Measurements from ENCODE around the gene LHCGR.

The LHCGR gene

DNA sequence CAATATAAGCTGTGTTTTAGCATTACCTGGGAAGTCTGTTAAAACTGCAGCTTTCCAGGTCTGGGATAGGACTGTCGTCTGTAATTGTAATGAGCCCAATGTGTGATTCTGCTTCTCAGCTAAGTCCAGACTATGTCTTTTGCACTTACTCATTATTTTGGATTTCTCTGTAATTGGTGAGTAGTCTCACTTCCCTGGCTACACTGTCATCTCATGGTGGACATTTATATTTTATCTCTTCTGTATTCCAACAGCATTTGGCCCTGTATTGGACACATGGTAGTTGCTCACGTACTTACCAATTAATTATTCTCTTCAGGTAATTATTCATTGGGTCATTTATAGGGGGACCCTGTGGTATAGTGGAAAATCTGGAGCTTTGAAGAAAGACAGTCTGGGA is 28.0 kb downstream of the LHCGR start:
- TF ChIP-seq GATA3 (IDR thresholded peaks at IDR 0.05; ENCODE audit: low read depth, low read length) (no peak), GATA2 (IDR thresholded peaks at IDR 0.05; ENCODE audit: low read depth, low read length) (no peak)

DNA sequence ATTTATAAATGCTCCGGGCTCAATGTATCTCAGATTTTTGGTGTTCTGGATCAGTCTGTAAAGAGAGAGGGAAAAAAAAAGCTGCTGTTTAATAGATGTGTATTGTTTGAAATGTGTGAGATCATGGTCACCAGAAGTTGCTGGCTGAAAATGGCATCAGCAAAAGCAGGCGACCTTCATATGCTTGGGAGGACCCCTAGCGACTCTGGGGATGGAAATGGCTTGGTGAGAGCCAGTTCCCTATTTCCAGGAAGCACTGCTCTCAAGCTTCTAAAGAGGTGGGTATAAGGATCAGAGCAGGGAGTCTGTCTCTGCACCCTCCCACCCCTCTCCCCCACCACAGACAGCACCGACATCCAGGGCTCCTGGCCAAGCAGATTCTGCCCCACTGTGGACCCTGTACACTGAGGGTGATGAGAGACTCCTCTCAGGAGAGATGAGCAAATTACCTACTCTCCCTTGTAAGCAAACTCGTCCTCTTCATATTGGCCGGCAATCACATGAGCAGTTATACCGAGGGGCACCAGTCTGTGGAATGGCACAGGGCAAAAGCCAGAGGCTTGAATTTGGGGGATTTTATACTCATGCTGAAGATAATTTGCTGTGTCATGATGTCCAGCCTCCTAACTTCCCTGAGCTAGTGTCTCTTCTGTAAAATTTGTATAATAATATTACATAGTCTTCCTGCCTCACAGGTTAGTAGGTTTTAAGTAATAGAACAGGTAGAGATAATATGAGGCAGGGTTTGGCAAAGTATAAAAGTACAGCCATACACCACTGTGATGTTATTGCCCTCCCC is 29.6 kb downstream of the LHCGR start:
- TF ChIP-seq GATA3 (IDR thresholded peaks at IDR 0.05; ENCODE audit: low read depth, low read length), result no peak
- no peak for TF ChIP-seq GATA2 (IDR thresholded peaks at IDR 0.05; ENCODE audit: low read depth, low read length)

DNA sequence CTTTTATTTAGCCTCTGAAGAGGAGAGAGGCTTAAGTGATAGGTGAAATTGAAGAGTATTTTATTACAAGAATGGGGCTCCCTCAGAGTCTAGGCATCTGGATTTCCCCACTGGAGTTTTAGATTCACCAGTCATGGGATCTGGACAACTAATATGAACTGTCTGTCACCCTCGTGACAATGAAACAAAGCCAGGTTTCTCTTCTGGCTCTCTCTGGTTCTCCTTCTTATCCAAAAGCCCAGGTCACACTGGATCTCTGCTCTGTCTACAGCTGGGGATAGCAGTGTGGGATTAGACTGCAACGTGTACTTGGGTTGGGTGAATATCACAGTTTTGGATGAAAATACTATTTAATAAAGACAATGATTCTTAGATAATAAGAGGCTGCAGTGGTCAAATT is 31.2 kb downstream of the LHCGR start:
- TF ChIP-seq GATA3 (IDR thresholded peaks at IDR 0.05; ENCODE audit: low read depth, low read length), result no peak
- no peak for TF ChIP-seq GATA2 (IDR thresholded peaks at IDR 0.05; ENCODE audit: low read depth, low read length)

DNA sequence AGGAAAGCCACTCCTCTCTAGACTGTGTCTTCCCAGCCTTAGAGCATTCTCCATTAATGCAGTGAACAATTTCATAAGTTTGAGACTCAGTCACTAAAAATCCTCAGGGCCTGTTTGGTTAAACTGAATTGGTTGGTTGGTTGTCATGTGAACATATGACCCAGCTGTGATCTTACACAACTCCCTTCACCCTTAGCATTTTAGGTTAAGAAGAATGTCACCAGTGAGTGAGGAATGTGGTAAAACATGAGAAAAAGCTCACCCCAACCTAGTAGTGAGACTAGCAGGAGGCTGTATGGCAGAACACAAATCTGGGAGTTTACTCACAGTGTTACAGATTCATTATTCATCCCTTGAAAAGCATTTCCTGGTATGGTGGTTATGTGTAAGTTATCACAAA is 32.4 kb downstream of the LHCGR start:
- no peak for TF ChIP-seq GATA3 (IDR thresholded peaks at IDR 0.05; ENCODE audit: low read depth, low read length)
- TF ChIP-seq GATA2 (IDR thresholded peaks at IDR 0.05; ENCODE audit: low read depth, low read length), result no peak

DNA sequence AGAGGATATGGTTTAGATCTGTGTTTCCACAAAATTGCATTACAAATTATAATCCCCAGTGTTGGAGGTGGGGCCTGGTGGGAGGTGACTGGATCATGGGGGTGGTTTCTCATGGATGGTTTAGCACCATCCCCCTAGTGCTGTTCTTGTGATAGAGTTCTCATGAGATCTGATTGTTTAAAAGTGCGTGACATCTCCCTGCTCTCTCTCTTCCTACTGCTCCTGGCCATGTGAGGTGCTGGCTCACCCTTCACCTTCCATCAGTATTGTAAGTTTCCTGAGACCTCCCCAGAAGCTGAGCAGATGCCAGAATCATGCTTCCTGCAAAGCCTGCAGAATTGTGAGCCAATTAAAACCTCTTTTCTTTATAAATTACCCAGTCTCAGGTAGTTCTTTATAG is 33.1 kb downstream of the LHCGR start:
- TF ChIP-seq GATA2 (IDR thresholded peaks at IDR 0.05; ENCODE audit: low read depth, low read length) (no peak), GATA3 (IDR thresholded peaks at IDR 0.05; ENCODE audit: low read depth, low read length) (no peak)

DNA sequence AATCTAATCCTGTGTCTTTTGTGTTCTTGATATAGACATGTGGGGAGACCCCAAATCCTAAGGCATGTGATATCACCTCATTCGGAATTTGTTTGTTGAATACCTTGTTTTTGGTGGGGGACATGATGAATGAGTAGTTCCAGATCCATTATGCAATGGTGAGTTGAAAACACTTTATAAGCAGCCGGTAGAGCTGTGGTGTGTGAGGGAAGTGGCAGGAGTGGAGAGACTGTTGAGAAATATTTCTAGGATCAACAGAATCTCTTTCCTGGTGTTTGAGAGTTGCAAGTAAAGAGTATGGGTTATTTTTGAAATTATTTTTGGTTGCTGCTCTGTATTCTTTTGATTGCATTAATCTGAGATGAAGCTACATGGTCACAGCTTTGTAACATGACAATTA is 34.4 kb downstream of the LHCGR start:
- no peak for TF ChIP-seq GATA2 (IDR thresholded peaks at IDR 0.05; ENCODE audit: low read depth, low read length)

DNA sequence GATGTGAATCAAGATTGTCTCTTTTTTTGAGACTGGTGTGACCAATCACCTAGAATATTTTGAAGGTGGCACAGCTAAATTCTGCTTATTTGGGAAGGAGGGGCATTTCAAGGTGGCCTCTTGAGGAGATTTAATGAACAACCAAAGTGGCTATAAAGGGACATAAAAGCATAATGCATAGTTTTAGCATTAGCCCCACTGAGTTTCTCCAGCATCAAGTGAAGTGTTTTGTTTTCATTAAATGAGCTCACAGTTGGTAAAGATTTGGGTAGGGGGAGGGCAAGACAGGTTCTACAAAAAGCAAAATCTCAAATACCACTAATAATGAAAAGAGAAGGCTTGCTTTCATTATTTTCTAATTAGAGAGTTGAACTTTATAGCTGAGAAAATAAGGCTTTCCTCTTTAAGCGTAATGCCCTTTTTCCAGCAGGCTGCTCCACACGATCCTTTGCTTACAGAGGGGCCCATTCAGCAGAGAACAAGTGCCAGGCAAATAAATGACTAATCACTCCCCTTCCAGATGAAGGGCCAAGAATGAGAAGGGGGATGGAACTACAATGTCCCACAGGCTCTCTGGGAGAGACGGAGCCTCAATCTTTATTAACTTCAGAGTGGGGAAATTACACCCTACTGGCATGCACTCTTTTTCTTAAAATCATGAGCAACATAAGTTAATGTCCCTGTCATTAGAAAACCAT is 35.9 kb downstream of the LHCGR start:
- TF ChIP-seq GATA3 (IDR thresholded peaks at IDR 0.05; ENCODE audit: low read depth, low read length), result no peak

DNA sequence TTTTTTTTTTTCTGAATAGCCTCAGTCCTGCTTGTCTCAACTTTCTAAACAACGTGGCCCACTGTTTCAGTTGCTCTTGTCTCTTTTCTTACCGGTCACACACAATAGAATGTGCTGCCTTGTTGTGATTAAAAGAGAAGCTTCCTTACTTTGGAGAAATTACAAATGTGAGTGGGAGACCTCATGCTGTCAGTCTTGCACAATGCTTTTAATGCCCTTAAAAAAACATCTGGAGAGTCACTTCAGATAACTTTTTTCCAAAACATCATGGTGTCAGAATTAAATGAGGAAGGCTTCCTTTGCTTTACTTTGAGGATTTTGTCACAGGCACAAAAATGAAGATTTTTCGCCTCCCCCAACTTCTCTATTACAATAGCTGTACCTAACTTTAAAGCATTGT is 37.7 kb downstream of the LHCGR start:
- no peak for TF ChIP-seq GATA3 (IDR thresholded peaks at IDR 0.05; ENCODE audit: low read depth, low read length)
- no peak for TF ChIP-seq GATA2 (IDR thresholded peaks at IDR 0.05; ENCODE audit: low read depth, low read length)

DNA sequence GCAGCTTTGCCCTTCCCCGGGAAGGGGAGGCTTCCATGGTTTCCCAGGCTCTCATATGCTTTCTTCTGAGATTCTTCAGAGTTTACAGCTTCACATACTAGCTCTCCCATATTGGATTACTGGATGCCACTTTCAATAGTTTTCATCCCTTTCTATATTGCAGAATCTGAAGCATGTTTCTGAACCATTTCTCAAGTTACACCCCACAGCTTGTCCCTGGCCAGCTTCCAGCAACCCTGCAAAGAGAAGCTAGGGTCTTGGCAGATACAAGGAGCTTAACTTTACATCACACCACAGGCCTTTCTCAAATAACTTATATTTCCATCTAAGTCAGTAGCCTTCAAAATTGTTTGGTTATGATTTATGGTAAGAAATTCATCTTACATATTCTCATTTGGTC is 39.6 kb downstream of the LHCGR start:
- no peak for TF ChIP-seq GATA3 (IDR thresholded peaks at IDR 0.05; ENCODE audit: low read depth, low read length)
- no peak for TF ChIP-seq GATA2 (IDR thresholded peaks at IDR 0.05; ENCODE audit: low read depth, low read length)

DNA sequence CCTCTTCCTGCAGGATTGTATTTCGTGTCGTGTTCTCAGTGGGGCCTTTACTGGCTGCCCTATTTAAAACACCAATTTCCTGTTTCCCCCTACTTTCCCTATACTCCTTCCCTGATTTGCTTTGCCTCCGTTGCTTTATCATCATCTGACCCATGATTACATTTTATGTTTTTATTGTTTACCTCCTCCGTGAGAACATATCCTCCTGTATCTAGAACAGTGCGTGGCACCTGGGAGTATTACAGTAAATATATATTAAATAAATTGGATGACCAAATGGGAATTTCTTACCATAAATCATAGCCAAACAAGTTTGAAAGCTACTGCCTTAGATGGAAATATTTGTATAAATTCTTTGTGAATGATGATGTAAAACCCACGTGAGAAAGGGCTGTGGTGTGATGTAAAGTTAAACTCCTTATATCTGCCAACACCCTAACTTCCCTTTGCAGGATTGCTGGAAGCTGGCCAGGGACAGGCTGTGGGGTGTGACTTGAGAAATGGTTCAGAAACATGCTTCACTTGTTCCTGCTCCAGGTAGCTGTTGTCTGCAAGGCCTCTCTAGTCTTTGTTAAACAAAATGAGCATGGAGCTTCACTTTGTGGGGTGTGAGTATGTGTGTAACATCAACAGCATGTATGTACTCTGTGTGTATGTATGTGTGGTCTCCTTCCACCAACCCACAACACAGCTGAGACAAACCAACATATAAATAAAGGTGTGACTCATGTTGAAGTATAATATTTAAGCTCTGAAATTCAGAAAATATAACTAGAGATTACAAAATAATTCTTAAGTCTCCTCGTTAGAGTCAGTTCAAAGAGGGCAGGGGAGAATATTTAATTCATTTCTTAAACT is 40.3 kb downstream of the LHCGR start:
- TF ChIP-seq GATA2 (IDR thresholded peaks at IDR 0.05; ENCODE audit: low read depth, low read length), result no peak

DNA sequence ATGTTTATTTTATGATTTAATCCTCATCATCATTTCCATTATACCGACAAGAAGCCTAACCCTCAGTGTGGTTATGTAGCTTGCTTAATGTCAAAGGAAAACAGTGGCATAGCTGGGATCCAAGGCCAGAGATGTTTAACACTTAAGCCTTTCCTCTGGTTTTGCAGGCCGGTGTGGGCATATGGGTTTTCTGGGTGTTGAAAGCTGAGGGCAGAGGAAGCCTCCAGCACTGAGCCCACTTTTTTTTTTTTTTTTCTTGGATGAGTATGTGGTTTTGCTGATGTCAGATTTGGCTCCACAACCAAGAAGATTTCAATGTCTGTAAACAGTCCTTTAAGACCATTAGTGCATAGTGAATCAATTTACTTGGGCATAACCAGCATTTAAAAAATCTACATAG is 41.3 kb downstream of the LHCGR start:
- TF ChIP-seq GATA3 (IDR thresholded peaks at IDR 0.05; ENCODE audit: low read depth, low read length) (no peak), GATA2 (IDR thresholded peaks at IDR 0.05; ENCODE audit: low read depth, low read length) (no peak)

DNA sequence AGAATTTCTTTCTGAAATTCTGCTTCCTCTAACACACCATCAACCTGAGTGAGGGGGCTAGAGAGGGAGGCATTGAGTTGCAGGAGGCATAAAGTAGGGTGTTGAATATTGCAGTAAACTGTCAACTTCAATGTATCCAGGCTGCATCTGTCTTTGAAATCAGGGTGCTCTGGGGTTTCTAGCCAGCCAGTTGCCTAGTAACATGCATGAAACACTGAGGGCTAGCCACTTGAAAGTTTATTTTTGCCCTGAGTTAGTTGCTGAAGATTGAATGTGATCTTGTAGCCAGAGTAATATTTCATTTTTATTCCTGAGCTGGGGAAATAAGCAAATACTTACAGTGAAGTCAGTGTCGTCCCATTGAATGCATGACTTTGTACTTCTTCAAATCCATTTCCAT is 41.9 kb downstream of the LHCGR start:
- TF ChIP-seq GATA2 (IDR thresholded peaks at IDR 0.05; ENCODE audit: low read depth, low read length) (no peak), GATA3 (IDR thresholded peaks at IDR 0.05; ENCODE audit: low read depth, low read length) (no peak)

DNA sequence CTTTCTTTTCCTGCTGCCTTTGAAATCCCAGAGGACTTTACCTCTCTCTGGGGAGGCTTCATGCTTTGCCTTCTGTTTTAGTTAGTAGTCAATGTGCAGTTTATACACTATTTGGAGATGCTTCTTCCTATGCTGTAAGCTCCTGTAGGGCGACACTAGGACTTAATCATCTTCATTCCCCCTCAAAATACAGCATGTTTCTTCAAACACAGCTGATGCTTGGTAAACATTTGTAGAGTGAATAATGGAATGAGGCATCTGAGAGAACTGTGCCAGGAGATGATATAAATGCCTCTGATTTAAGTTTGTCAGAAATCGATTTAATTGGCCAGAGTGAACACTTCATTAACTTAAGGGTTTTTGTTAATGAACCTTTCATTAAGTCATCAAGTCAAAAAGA is 43.4 kb downstream of the LHCGR start:
- no peak for TF ChIP-seq GATA3 (IDR thresholded peaks at IDR 0.05; ENCODE audit: low read depth, low read length)
- no peak for TF ChIP-seq GATA2 (IDR thresholded peaks at IDR 0.05; ENCODE audit: low read depth, low read length)

DNA sequence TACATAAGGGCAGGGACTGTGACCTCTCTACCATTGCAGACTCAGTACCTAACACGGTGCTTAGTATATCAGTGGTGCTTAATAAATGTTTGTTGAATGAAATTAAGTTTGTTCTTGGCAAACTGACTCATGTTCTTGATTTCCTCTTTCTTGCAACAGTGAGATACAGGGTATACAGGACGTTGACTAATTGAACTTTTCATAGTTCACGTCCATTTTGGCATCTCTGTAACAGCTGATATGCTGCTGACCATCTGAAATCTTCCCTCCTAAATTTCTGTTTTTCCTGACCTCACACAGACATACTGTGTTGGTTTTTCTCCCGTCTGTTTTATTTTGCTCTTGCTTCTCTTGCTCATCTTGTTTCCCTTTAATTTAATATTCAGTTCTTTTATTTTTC is 44.2 kb downstream of the LHCGR start:
- TF ChIP-seq GATA2 (IDR thresholded peaks at IDR 0.05; ENCODE audit: low read depth, low read length) (no peak), GATA3 (IDR thresholded peaks at IDR 0.05; ENCODE audit: low read depth, low read length) (no peak)
